Colon (tissue), 2 donors: Measurements from ENCODE around the gene NR1H3.

ENCODE experiments used
- FAIRE-seq: peaks from 2 replicates; lab custom pipeline; 2012; peaks lifted over from hg19 to GRCh38; lab: Jason Lieb, UNC
- donor health status: control.
- donor health status: control.

Gene NR1H3

GRCh38 chr11:47244448-47245350 is 13.1 kb upstream of the NR1H3 start:
- FAIRE-seq: no peak

- FAIRE-seq: no peak
Measured at GRCh38 chr11:47245611-47246357, 12.0 kb upstream of the NR1H3 start.

- no peak for FAIRE-seq
Measured at GRCh38 chr11:47247502-47247901, 10.3 kb upstream of the NR1H3 start.

- no peak for FAIRE-seq
Measured at GRCh38 chr11:47248304-47248663, 9.5 kb upstream of the NR1H3 start.

DNA sequence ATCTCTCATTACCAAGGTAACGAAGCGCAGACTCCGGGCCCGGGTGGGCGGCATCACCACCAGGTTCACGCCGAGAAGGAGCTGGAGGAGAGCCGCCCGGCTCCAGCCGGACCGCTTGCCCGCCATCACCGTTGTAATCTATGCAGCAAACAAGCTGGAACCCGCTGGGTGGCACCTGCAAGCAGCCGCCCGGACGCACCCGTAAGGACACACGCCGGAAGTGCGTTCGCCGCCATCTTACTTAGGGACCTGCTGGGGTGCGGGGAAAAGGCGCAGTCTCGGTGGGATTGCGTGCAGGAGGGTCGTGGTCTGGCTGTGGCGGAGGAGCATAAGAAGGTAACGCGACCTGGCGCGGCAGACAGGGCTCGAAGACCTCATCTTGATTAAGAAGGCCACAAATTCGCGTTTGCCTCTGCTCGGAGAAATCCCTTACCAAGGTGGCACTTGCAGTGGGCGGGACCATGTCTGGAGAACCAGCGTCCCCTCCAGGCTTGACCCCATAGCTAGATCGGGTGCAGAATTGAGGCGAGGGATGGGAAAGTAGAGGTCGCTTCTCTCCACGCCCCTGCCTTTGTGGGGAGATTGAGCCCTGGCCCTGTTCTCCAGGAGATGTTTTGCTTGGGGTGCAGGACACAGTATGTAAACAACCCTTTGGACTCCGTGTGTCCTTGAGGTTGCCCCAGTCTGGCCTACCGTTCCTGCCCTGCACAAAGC is 9.0 kb upstream of the NR1H3 start, which contains the start of gene ACP2:
TSS of gene ACP2 (minus strand) at position 151 of the 714 bp plus-strand sequence. CDS start at position 126, 25 bp downstream.
- FAIRE-seq: no peak

GRCh38 chr11:47249378-47249715 is 8.4 kb upstream of the NR1H3 start:
- no peak for FAIRE-seq

- no peak for FAIRE-seq
Measured at GRCh38 chr11:47251751-47252150, 6.0 kb upstream of the NR1H3 start.

DNA sequence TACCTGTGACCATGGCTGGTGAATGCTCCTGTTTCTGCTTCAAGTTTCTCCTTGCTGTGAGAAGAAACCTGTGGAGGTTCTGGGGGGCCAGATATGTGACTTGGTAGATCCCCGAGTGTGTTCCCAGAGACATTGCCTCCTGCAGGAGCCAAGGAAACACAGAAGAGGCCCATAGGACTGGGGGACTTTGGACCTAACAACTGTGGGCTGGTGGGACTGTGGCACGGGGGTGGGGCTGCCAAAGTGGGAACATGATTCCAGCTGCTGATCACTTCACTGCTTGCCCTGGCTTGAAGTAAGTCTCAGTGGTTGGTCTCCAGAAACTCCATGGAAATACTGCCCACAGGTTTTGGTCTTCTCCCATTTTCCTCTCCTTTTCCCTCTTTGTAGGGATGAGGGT is 4.1 kb upstream of the NR1H3 start:
- no peak for FAIRE-seq

GRCh38 chr11:47254386-47254785 is 3.4 kb upstream of the NR1H3 start:
- no peak for FAIRE-seq

DNA sequence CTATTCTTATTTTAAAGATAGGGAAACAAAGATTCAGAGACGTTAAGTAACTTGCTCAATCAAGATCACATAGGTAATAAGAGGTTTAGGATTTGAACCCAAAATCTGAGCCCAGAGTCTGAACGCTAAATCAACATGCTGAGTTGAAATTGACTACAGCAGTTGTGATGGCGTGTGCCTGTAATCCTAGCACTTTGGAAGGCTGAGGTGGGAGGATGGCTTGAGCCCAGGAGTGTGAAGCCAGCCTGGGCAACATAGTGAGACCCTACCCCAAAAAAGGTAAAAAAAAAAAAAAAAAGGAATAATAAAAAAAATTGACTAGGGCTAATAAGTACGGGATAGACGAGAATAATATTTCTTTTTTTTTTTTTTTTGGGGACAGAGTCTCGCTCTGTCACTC is 1.4 kb upstream of the NR1H3 start:
- FAIRE-seq: no peak

DNA sequence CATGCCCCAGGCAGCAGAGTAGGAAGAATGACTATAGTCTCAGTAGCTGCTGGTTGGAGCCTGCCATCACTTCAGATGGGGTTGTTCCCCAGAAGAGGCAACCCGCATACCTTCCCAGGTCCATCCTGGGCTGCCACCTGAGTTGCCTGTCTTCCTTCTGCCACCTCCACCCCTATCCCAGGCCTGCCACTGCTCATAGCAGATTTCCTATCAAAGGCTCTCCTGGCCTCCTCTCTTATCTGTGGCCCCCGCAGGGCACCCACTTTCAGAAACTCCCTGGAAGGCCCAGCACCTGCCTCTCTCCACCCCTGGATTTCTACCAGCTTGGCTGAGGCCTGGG is 649 bp upstream of the NR1H3 start:
- no peak for FAIRE-seq

- no peak for FAIRE-seq
Measured at GRCh38 chr11:47258317-47258902, 614 bp downstream of the NR1H3 start.

- no peak for FAIRE-seq
Measured at GRCh38 chr11:47259232-47259977, 1.6 kb downstream of the NR1H3 start.

DNA sequence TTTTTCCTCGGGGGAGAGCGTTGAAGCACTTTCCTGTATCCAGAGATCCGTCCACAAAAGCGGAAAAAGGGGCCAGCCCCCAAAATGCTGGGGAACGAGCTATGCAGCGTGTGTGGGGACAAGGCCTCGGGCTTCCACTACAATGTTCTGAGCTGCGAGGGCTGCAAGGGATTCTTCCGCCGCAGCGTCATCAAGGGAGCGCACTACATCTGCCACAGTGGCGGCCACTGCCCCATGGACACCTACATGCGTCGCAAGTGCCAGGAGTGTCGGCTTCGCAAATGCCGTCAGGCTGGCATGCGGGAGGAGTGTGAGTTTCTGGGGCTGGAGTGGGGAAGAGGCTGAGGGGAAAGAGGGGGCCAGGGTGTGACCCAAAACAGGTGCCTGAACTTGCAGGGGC is 2.6 kb downstream of the NR1H3 start:
- FAIRE-seq: no peak

DNA sequence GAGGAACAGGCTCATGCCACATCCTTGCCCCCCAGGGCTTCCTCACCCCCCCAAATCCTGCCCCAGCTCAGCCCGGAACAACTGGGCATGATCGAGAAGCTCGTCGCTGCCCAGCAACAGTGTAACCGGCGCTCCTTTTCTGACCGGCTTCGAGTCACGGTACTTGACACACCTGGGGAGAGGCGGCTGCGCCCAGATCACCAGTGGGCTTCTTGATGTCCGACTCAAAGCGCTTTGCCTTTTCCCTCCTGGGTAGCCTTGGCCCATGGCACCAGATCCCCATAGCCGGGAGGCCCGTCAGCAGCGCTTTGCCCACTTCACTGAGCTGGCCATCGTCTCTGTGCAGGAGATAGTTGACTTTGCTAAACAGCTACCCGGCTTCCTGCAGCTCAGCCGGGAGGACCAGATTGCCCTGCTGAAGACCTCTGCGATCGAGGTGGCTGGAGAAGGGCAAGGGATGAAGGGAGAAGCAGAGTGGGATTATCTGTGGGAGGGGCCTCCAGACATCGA is 3.5 kb downstream of the NR1H3 start:
- no peak for FAIRE-seq

GRCh38 chr11:47264119-47264518 is 6.3 kb downstream of the NR1H3 start:
- FAIRE-seq: no peak

- FAIRE-seq: no peak
Measured at GRCh38 chr11:47264521-47264920, 6.7 kb downstream of the NR1H3 start.

- FAIRE-seq: no peak
Measured at GRCh38 chr11:47267876-47268275, 10.1 kb downstream of the NR1H3 start.

- FAIRE-seq: no peak
Measured at GRCh38 chr11:47268448-47269001, 10.7 kb downstream of the NR1H3 start.

- FAIRE-seq: no peak
Measured at GRCh38 chr11:47269002-47269828, 11.4 kb downstream of the NR1H3 start.
